ENCODE data around the gene ADGRL1. TPM values are rescaled to one million over a fixed set of nuclear protein-coding genes. Genes with fewer than 3 reads are reported as not detected.

The ADGRL1 gene
- total and polyA plus RNA-seq, 2 donors (not counting 1 experiment from before 2014, with no cell fraction given): 0.64 to 1.8 TPM

- intact Hi-C loops (cut with micrococcal nuclease): no loop called here
- ChIA-PET POLR2A (interaction anchor here (0.8 kb wide), 1 partner anchor 252 kb away, joined by 3 read pairs; no protein-coding TSS in a partner anchor), CTCF (no interaction called here)
- ATAC-seq (ENCODE audit: low read depth) (no peak), DNase-seq (no peak)
- H3K36me3 ChIP-seq (replicated peaks in 1 of 2; ENCODE audit: control extremely low read depth in 1 of 2, control insufficient read depth in 1 of 2, extremely low read depth in 1 of 2, insufficient read depth in 2 of 2, low read length in 1 of 2): no peaks in the 10 kb centered on the region
- Mint-ChIP-seq H3K9me3 (ENCODE audit: insufficient read depth) (no peaks in the 10 kb centered on the region), H3K27ac (no peak overlapping the region), H3K4me1 (no peaks in the 10 kb centered on the region), H3K4me3 (no peak overlapping the region), H3K27me3 (no peaks in the 10 kb centered on the region)
- TF ChIP-seq CTCF (IDR thresholded peaks at IDR 0.05) (no peak), EZH2 (IDR thresholded peaks at IDR 0.05; ENCODE audit: borderline replicate concordance, insufficient read depth, low read depth, low read length, poor library complexity, severe bottlenecking) (no peak)
- no peak overlapping the region for H3K4me3 ChIP-seq (ENCODE audit: control extremely low read depth in 1 of 5, extremely low read depth in 1 of 5, insufficient read depth in 1 of 5, low read depth in 2 of 5, low read length in 4 of 5)
- H2AFZ ChIP-seq (ENCODE audit: insufficient read depth, low read depth, low read length, poor library complexity, severe bottlenecking): no peak overlapping the region
- H3K27me3 ChIP-seq (replicated peaks in 1 of 4; ENCODE audit: control extremely low read depth in 1 of 4, control insufficient read depth in 3 of 4, insufficient read depth in 4 of 4, low read length in 3 of 4): no peaks in the 10 kb centered on the region
- H3K9me3 ChIP-seq (ENCODE audit: control extremely low read depth in 1 of 3, control insufficient read depth in 2 of 3, insufficient read depth in 1 of 3, low read length in 2 of 3): no peaks in the 10 kb centered on the region
- H3K27ac ChIP-seq (ENCODE audit: low read length in 2 of 2): no peak overlapping the region
- peaks cover 3% of the 10 kb centered on the region for H3K79me2 ChIP-seq (ENCODE audit: control insufficient read depth, insufficient read depth, low read length)
- no peak overlapping the region for H3K4me2 ChIP-seq (replicated peaks; ENCODE audit: low read depth, low read length, poor library complexity, severe bottlenecking)
- no peak overlapping the region for H3K9ac ChIP-seq (ENCODE audit: low read length)
- H3K4me1 ChIP-seq (ENCODE audit: control insufficient read depth in 2 of 2, insufficient read depth in 2 of 2, low read length in 2 of 2): peaks cover 0 to 10% of the 10 kb centered on the region in 2 donors
- WGBS (ENCODE audit: insufficient coverage): 51% methylated on average over 2 of the region's 4 CpGs
- no peaks in the 10 kb centered on the region for H4K20me1 ChIP-seq (ENCODE audit: control insufficient read depth, insufficient read depth, low read length, poor library complexity, severe bottlenecking)
These were observed 78.0 kb downstream of the ADGRL1 start for GRCh38 chr19:14127929-14128509.

- Histone ChIP-seq H4K20me1 (ENCODE audit: control insufficient read depth, insufficient read depth, low read length, poor library complexity, severe bottlenecking) (no peaks in the 10 kb centered on the region), H3K4me1 (ENCODE audit: control insufficient read depth in 2 of 2, insufficient read depth in 2 of 2, low read length in 2 of 2) (peaks cover 0 to 10% of the 10 kb centered on the region in 2 donors), H3K4me3 (ENCODE audit: control extremely low read depth in 1 of 5, extremely low read depth in 1 of 5, insufficient read depth in 1 of 5, low read depth in 2 of 5, low read length in 4 of 5) (no peak overlapping the region), H3K79me2 (ENCODE audit: control insufficient read depth, insufficient read depth, low read length) (no peaks in the 10 kb centered on the region), H3K27me3 (replicated peaks in 1 of 4; ENCODE audit: control extremely low read depth in 1 of 4, control insufficient read depth in 3 of 4, insufficient read depth in 4 of 4, low read length in 3 of 4) (no peaks in the 10 kb centered on the region), H3K36me3 (replicated peaks in 1 of 2; ENCODE audit: control extremely low read depth in 1 of 2, control insufficient read depth in 1 of 2, extremely low read depth in 1 of 2, insufficient read depth in 2 of 2, low read length in 1 of 2) (no peaks in the 10 kb centered on the region), H2AFZ (ENCODE audit: insufficient read depth, low read depth, low read length, poor library complexity, severe bottlenecking) (no peak overlapping the region), H3K9ac (ENCODE audit: low read length) (no peak overlapping the region), H3K9me3 (ENCODE audit: control extremely low read depth in 1 of 3, control insufficient read depth in 2 of 3, insufficient read depth in 1 of 3, low read length in 2 of 3) (no peaks in the 10 kb centered on the region), H3K4me2 (replicated peaks; ENCODE audit: low read depth, low read length, poor library complexity, severe bottlenecking) (no peak overlapping the region), H3K27ac (ENCODE audit: low read length in 2 of 2) (no peak overlapping the region)
- ChIA-PET POLR2A (no interaction called here), CTCF (no interaction called here)
- DNase-seq: no peak
- Mint-ChIP-seq H3K9me3 (ENCODE audit: insufficient read depth) (no peaks in the 10 kb centered on the region), H3K27me3 (no peaks in the 10 kb centered on the region), H3K27ac (no peak overlapping the region), H3K4me1 (no peaks in the 10 kb centered on the region), H3K4me3 (no peak overlapping the region)
- WGBS (ENCODE audit: insufficient coverage): 88% methylated on average over 6 of the region's 8 CpGs
- ATAC-seq (ENCODE audit: low read depth): no peak
- TF ChIP-seq CTCF (IDR thresholded peaks at IDR 0.05) (no peak), EZH2 (IDR thresholded peaks at IDR 0.05; ENCODE audit: borderline replicate concordance, insufficient read depth, low read depth, low read length, poor library complexity, severe bottlenecking) (no peak)
- intact Hi-C loops (cut with micrococcal nuclease): no loop called here
These were observed 78.8 kb downstream of the ADGRL1 start for GRCh38 chr19:14127176-14127575.

Data from B cell (primary cell).